Raji (cell line): ENCODE results near the gene KLRD1.

ENCODE experiments used
- POLR2A ChIP-seq: IDR thresholded peaks from 2 replicates; pipeline ENCODE4 v1.6.1; 2011; ENCODE audit warnings: low read depth, low read length, control low read depth; ENCODE audit not compliant: insufficient read depth

KLRD1 gene, protein sequence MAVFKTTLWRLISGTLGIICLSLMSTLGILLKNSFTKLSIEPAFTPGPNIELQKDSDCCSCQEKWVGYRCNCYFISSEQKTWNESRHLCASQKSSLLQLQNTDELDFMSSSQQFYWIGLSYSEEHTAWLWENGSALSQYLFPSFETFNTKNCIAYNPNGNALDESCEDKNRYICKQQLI

DNA sequence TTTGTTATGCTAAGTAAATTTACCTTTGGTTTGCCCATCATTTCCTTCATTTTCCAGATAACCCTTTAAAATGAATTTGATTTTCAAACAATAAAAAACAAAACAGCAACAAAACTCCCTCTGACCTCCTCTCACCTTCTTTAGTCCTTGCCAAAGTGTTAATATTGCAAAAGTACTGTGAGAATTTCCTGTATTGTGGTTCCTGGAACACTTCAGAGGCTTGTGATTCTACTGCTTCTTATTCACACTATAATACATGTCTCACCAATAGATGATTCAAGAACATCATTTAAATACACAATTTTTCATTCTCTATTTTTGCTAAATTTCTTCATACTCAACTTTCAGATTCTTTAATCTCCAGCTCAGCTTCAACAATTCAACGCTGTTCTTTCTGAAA is at the start of gene KLRD1:
Gene KLRD1, plus strand, starts transcription at position 241 of the 400 bp plus-strand sequence. CDS start 208 bp downstream, outside the sequence.
- TF ChIP-seq POLR2A: no peak

DNA sequence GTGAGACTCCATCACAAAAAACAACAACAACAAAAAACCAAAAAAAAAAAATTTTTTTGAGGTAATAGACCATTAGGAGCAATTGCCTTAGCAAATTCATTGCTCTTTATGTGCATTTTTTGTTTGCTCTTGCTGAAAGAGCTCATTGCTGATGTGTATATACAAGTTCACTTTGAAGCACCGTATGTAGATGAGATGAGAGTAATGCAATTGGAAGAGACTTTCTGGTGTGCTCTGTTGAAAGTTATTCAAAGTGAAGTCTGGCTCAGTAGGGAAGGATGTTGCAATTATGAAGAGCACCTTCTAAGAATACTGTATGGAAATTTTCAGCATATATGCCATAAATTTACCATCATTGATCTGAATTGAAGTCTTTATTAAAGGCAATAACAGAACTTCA is 46.7 kb upstream of the KLRD1 start:
- no peak for TF ChIP-seq POLR2A

DNA sequence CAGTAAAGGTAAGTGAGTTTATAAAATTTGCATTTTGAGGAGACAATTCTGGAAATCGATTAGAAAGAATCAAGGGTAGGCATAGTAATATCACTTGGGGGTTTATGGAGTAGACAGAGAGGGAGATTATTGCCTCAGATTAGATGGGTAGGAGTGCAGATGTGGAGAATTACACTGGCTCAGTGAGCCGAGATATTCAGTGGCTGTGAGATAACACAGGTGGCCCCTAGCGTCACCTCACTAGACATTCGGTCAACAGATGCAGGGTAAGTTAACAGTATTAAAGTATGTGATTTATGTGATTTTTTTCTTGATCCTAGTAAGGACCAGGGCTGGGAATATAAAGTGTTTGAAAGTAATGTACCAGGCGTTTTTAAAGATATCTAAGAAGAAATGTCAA is 39.6 kb upstream of the KLRD1 start:
- no peak for TF ChIP-seq POLR2A

DNA sequence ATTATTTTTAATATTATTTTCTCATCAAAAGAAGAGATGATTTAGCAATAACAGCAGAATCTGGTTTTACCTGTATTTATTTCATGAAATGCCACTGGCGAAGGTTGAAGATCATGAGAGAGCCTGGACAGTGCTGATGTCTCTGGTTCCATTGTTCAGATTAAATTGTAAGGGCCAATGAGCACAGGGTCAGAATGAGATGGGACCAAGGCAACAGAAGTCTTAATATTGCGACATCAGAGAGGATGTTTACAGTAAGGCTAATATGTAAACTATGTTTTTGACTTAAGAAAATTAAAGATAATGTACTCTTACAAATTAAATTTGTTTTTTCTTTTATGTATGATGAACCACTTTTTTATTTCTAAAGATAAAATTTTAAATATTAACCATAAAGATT is 35.2 kb upstream of the KLRD1 start:
- no peak for TF ChIP-seq POLR2A

DNA sequence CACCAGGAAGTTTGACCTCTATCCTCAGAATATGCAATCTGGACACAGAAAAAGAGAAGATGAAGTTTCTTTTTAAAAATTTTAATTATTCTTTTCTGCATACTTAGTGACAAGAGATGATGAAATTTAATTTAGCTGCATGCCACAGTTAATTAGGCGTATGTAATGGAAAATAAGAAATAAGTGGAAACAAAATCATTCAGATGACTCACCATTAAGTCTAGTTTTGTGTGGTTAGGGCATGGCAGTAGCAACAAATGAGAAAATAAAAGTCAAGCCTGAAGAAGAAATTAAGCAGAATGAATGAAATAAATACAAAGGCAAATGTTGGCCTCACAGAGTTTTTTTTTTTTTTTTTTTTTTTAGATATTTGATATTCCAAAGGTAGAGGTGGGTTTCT is 30.9 kb upstream of the KLRD1 start:
- TF ChIP-seq POLR2A: no peak

DNA sequence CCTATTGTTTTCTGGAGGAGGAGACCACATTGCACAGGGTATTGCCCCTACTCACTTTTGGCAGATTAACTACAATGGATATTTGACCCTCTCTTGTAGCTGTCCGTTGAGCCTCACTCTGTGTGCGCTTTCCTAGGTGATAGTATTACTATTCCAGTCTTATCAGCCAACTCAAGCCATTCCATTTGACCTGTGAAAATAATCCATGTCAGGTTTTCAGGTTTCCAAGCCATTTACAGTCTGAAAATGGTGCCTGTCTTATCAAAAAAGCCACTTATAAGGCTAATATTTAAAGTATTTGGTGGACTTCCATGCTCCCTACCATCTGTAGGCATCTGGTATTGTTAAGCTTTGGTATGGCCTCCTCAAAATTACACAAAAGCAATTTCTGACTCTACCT is 29.6 kb upstream of the KLRD1 start:
- TF ChIP-seq POLR2A: no peak

DNA sequence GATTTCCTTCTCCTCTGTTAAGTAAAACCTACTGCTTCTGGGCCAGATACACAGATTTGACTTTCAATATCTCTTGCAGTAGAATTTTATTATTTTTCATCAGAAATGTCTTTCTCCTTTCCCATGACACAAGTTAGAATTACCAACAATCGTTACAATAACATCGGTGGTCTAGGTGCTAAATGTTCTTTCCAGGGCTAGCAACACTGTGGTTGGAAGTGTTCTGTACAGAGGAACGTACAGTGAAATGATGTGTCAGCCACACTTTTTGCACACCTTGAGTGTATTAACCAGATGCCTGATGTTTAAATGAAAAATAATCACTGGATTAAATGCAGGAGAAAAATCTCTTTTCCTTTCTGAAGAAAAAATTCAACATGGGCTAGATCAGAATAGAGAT is 27.7 kb upstream of the KLRD1 start:
- TF ChIP-seq POLR2A: no peak

DNA sequence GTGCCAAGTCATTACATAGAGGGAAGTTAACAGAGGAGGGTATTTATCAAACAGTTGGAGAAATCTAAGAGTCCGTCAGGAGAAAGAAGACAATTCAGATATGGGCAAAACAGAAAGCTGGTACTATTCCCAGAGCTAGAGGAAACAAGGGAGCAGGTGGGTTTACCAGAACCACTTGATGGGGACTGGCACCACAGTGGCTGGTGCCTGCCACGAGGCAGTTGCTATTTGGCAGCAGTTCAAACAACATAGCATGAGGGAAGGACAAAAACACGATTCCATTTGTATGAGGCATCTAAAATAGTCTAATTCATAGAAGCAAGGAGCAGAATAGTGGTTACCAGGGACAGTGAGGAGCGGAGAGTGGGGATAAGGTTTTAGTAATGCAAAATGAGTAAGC is 24.6 kb upstream of the KLRD1 start:
- TF ChIP-seq POLR2A: no peak

DNA sequence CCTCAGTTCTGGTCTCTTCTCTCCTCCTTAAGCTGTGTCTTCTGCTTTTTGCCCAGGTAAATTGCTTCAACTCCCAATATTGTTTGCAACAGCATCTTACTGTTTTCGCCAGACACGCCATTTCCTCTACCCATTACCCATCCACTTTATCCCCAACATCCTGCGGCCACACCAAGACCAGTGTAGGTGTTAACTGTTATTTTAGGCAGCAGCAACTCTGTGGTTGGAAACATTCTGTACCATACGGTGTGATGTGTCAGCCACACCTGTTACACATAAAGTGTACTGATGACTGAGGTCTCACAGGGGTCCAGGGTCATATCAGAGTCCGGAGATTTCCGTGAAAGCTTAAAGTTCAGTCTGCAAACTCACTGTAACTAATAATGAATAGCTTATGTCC is 21.8 kb upstream of the KLRD1 start:
- TF ChIP-seq POLR2A: no peak

DNA sequence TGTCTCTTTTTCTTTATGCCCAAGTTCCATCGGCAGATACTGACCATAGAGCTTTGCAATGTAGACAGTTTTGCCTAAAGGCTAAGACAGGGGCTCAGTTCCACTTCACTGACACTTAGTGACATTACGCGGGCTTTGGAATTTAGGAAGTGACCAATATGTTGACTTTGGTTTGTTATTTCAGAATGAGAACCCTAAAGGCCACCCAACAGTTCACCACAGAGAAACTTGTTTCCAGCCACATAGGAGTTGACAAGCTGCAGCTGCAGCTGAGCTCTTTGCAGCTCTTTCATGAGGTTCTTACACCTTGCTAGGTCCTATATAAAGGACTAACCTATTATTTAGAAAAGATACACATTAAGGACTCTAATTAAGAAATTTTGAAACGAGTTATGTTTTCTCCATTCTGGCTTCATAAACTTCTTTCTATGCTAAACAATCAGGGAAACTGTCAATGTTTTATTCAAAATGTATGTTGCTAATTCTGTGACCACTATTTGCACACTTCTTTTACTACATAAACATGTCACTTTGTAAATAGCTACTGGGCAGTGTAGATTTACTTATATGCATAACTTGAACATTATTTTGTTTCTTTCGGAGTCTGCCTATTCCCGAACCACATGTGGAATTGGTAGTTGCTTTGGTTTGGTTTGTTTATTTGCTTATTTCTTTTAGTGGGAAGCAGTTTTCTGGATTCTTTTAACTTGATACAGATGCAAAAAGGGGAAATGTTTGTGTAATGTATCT is 18.5 kb upstream of the KLRD1 start:
- no peak for TF ChIP-seq POLR2A

DNA sequence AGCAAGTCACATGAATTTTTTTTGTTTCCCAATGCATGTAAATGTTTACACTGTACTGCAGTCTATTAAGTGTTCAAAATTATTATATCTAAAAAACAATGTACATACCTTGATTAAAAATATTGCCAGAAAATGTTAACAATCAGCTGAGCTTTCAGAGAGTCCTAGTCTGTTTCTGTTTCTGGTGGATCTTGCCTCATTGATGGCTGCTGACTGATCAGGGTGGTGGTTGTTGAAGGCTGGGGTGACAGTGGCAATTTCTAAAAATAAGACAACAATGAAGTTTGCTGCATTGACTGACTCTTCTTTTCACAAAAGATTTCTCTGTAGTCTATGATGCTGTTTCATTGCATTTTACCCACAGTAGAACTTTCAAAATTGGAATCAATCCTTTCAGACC is 16.6 kb upstream of the KLRD1 start:
- TF ChIP-seq POLR2A: no peak

DNA sequence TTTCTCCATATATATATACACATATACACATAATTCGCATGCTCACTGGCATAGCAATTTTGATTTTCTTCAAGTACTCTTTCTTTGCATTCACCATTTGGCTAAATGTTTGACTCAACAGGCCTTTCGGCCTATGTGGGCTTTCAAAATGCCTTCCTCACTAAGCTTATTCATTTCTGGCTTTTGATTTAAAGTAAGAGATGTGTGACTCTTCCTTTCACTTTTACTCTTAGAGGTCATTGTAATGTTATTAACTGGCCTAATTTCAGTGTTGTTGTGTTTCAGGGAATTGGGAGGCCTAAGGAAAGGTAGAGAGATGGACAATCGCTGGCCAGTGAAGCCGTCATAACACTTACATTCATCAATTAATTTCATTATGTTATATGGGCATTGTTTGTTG is 14.5 kb upstream of the KLRD1 start:
- TF ChIP-seq POLR2A: no peak

DNA sequence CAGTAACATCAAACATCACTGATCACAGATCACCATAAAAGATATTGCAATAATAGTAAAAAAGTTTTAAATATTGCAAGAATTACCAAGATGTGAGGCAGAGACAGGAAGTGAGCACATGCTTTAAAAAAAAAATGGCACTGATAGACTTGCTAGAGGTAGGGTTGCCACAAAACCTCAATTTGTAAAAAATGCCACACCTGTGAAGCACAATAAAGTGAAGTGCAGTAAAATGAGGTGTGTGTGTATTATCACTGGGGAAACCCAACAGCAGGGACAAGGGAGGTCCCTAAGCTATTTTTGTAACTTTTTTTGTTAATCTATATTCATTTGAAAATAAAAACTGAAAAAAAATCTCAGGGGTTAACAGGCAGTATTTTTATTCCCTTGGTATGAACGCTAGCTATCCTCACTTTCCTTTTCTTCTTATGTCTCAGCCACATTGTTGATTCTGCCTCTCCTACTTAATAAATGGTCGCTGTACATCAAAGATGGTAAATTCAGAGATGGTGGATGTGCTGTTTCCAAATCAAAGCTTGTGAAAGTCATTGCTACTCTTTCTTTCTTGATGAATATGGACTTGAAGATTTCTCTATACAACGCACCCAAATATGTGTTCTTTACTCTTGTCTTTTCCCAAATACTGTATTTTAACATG is 14.0 kb upstream of the KLRD1 start:
- TF ChIP-seq POLR2A: no peak

DNA sequence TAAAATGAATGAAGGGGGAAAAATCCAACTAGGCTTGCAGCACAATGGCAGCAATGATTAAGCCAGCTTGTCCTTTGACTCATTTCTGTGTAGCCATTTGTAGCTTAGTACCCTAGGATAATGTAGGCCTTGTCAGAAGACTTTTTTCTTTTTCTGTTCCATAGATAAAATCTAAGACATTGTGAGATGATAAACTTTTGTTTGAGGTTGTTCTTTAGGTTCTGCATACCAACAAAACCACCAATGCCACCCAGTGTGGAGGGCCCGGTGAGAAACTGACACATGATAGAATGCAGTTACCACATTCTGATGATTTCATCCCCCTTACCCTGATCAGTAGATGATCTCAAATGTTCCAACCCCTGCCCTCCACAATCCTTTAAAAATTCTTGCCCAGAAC is 6.6 kb upstream of the KLRD1 start:
- no peak for TF ChIP-seq POLR2A

DNA sequence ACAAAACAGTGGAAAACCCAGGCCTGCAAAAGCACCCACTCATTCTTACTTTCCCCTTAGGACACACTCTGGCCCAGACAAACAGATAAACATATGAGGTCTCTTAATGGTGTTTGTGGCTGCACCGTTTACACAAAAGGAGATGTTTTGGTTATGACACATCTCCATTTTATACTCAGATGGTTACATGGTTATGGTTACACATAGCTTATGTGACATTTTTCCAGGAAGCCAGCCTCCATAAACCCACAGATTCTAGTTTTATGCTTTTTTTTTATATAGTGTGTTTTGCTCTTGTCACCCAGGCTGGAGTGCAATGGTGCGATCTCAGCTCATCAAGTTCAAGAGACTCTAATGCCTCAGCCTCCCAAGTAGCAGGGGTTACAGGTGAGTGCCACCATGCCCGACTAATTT is 3.5 kb upstream of the KLRD1 start:
- no peak for TF ChIP-seq POLR2A

DNA sequence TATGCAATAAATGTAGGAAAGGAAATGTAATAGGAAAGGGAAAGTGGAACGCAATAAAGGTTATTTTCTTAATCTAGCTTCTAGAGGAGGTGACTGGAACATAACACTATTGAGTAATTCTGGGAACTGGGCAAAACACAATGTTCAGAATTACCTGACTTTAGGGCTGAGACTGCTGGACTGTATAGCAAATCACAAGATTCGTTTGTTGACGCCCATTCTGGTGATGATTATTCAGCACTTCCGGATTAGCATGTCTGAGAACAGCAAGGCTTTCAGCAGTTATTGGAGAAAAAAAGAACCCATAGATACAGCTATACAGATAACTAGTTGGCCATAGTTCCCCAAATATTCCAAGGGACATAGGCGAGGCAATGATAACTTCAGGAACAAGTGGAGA is 2.3 kb upstream of the KLRD1 start:
- no peak for TF ChIP-seq POLR2A
